ENCODE measurements around the gene PDE1C.

Gene PDE1C

GRCh38 chr7:32042900-32043299 lies 27.3 kb downstream of the PDE1C start:
- H3K4me1 Mint-ChIP-seq (ENCODE audit: low read depth) = no peaks in the 10 kb centered on the region
- peaks cover 6% of the 10 kb centered on the region for H3K9me3 Mint-ChIP-seq (ENCODE audit: low read depth)
- no peak overlapping the region for H3K27ac Mint-ChIP-seq
- no peaks in the 10 kb centered on the region for H3K27me3 Mint-ChIP-seq
- H3K36me3 Mint-ChIP-seq = no peaks in the 10 kb centered on the region
- H3K4me3 Mint-ChIP-seq = no peak overlapping the region

- Mint-ChIP-seq H3K9me3 (ENCODE audit: low read depth) (peaks cover 4% of the 10 kb centered on the region), H3K27ac (no peak overlapping the region), H3K4me1 (ENCODE audit: low read depth) (no peaks in the 10 kb centered on the region), H3K27me3 (no peaks in the 10 kb centered on the region), H3K4me3 (no peak overlapping the region), H3K36me3 (no peaks in the 10 kb centered on the region)
These were observed 31.0 kb downstream of the PDE1C start for GRCh38 chr7:32039000-32039756.

DNA sequence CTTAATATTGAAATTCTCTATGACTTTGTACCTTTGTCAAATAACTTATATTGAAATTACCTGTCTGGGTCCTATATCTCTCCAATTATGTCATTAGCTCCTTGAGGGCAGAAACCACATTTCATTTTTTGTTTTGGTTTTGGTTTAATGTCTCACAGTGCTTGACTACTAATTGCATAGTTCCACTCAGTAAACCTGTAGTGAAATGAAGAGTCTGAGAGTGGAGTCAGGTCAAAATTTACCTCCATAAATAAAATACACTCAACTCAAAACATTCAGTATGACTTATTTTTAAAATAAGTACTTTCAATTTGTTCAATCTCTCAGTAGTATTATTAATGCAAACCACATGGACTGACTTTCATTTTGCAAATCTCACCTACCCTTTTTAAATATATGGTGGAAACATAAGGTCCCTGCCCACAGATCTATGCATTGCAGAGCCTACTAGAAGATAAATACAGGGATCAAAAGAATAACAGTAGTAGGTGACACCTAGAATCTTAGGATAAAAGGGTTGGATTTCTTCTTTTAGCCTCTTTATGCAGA lies 32.5 kb downstream of the PDE1C start:
- H3K36me3 Mint-ChIP-seq = no peaks in the 10 kb centered on the region
- H3K27ac Mint-ChIP-seq = no peak overlapping the region
- H3K27me3 Mint-ChIP-seq = no peaks in the 10 kb centered on the region
- H3K9me3 Mint-ChIP-seq (ENCODE audit: low read depth) = peaks cover 3% of the 10 kb centered on the region
- no peaks in the 10 kb centered on the region for H3K4me1 Mint-ChIP-seq (ENCODE audit: low read depth)
- H3K4me3 Mint-ChIP-seq = no peak overlapping the region

DNA sequence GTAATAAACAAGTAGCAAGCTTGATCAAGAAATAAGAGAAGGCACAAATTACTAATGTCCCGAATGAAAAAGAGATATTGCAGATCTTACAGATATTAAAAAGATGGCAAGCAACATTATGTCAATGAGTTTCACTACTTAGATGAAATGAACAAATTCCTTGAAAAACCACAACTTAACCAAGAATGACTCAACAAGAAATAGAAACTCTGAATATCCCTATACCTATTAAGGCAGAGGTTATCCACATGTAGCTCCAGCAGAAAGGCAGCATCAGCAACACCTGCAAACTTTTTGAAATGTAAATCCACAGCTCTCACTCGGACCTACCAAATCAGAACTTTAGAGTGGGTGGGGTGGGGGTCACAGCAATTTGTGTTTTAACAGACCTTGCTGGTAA lies 33.6 kb downstream of the PDE1C start:
- Mint-ChIP-seq H3K27ac (no peak overlapping the region), H3K27me3 (no peaks in the 10 kb centered on the region), H3K4me1 (ENCODE audit: low read depth) (no peaks in the 10 kb centered on the region), H3K9me3 (ENCODE audit: low read depth) (peaks cover 3% of the 10 kb centered on the region), H3K36me3 (no peaks in the 10 kb centered on the region), H3K4me3 (no peak overlapping the region)

DNA sequence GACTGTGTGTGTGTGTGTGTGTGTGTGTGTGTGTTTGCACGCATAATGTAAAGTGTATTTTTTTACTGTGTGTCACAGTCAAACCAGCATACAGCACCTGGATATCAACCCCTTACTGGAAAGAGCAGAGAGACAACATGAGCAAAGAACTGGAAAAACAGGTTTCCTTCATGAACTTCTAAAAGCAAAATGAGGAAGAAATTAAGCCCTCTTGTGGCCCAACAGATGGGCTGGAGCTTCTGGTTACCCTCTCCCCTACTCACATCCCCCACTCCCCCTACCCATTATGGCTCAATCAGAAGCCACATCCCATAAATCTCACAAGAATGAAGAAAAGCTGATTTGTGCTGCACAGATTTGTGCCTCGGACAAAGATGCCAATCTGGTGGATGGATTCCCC lies 36.2 kb downstream of the PDE1C start:
- H3K27ac Mint-ChIP-seq = no peak overlapping the region
- H3K36me3 Mint-ChIP-seq = no peaks in the 10 kb centered on the region
- H3K27me3 Mint-ChIP-seq = no peaks in the 10 kb centered on the region
- H3K4me3 Mint-ChIP-seq = no peak overlapping the region
- H3K9me3 Mint-ChIP-seq (ENCODE audit: low read depth) = peaks cover 3% of the 10 kb centered on the region
- no peaks in the 10 kb centered on the region for H3K4me1 Mint-ChIP-seq (ENCODE audit: low read depth)

GRCh38 chr7:32033006-32033405 lies 37.2 kb downstream of the PDE1C start:
- Mint-ChIP-seq H3K27me3 (no peaks in the 10 kb centered on the region), H3K27ac (no peak overlapping the region), H3K36me3 (no peaks in the 10 kb centered on the region), H3K4me1 (ENCODE audit: low read depth) (no peaks in the 10 kb centered on the region), H3K9me3 (ENCODE audit: low read depth) (peaks cover 3% of the 10 kb centered on the region), H3K4me3 (no peak overlapping the region)

- Mint-ChIP-seq H3K9me3 (ENCODE audit: low read depth) (peaks cover 3% of the 10 kb centered on the region), H3K27me3 (no peaks in the 10 kb centered on the region), H3K36me3 (no peaks in the 10 kb centered on the region), H3K27ac (no peak overlapping the region), H3K4me1 (ENCODE audit: low read depth) (no peaks in the 10 kb centered on the region), H3K4me3 (no peak overlapping the region)
These were observed 38.0 kb downstream of the PDE1C start for GRCh38 chr7:32032211-32032610.

DNA sequence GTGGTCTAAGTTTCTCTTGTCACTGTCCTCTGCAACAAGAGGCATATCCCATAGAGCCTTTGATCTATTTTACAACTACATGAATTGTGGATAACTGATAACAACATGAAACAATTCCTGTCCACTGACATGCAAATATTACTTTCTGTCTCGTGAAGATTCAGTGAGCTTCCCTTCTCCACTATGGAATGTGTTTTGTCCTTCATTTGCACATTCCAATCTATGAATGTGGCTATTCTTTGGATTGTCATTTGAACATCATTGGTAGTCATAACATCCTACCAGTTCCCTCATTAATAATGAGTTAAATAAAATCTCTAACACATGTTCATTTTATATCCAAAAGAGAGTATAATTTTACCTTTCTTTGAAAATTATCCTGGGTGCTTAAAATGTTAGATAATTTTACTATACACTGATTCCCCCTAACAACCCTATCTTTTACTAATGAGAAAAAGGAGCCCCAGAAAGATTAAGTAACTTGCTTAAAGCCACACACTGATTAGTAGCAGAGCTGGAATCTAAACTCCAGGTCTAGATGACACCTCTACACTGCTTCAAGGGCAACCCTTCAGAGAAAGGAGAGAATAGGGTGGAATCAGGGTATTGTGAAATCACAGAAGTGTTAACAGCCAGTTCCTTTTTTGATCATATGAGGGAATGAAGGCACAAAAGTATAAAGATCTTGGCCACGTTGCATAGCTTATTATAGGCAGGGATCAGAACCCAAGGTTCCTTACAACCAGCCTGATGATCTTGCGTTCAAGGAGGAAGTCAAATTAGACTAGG lies 39.1 kb downstream of the PDE1C start:
- Mint-ChIP-seq H3K4me3 (no peak overlapping the region), H3K9me3 (ENCODE audit: low read depth) (peaks cover 9% of the 10 kb centered on the region), H3K27me3 (peaks cover 2% of the 10 kb centered on the region), H3K27ac (no peak overlapping the region), H3K4me1 (ENCODE audit: low read depth) (no peaks in the 10 kb centered on the region), H3K36me3 (no peaks in the 10 kb centered on the region)

DNA sequence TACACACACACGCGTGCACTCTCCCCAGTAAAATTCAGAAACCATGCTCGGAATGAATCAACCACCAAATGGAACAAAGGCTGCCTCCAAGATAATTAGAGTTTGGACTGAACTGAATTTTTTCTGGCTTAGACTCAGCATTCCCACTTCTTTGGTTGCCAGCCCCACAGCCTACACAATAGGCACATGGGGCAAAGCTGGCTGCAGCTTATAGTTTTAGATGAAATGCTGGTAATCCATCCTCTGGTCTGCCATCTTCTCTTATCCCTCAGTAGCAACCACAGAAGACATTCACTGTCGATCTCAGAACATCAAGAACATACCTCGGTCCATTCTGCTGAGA lies 44.2 kb downstream of the PDE1C start:
- no peak overlapping the region for H3K4me3 Mint-ChIP-seq

GRCh38 chr7:32025381-32026082 lies 44.7 kb downstream of the PDE1C start:
- Mint-ChIP-seq H3K27ac (no peak overlapping the region), H3K36me3 (no peaks in the 10 kb centered on the region), H3K9me3 (ENCODE audit: low read depth) (peaks cover 15% of the 10 kb centered on the region), H3K27me3 (peaks cover 4% of the 10 kb centered on the region), H3K4me3 (no peak overlapping the region), H3K4me1 (ENCODE audit: low read depth) (no peaks in the 10 kb centered on the region)

More for the DNA sequence above, 44.2 kb downstream of the PDE1C start:
- Mint-ChIP-seq H3K4me1 (ENCODE audit: low read depth) (no peaks in the 10 kb centered on the region), H3K27me3 (peaks cover 4% of the 10 kb centered on the region), H3K36me3 (no peaks in the 10 kb centered on the region), H3K27ac (no peak overlapping the region), H3K9me3 (ENCODE audit: low read depth) (peaks cover 15% of the 10 kb centered on the region)

DNA sequence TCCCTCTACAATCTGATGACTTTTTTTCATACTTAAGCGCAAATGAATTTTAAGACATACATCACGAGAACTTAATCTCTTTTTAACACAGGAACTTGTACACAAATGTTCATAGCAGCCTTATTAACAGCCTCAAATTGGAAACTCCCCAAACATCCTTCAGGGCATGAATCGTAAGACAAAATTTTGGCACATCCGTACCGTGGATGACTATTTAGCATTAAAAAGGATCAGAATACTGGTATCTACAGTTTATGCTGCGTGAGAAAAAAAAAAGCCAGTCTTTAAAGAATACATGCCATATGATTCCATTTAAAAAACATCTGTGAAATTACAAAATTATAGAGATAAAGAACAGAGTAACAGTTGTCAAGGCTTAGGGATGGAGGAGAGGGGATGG lies 46.8 kb downstream of the PDE1C start:
- Mint-ChIP-seq H3K27ac (no peak overlapping the region), H3K36me3 (no peaks in the 10 kb centered on the region), H3K4me3 (no peak overlapping the region), H3K27me3 (peaks cover 4% of the 10 kb centered on the region), H3K4me1 (ENCODE audit: low read depth) (no peaks in the 10 kb centered on the region), H3K9me3 (ENCODE audit: low read depth) (peaks cover 15% of the 10 kb centered on the region)

DNA sequence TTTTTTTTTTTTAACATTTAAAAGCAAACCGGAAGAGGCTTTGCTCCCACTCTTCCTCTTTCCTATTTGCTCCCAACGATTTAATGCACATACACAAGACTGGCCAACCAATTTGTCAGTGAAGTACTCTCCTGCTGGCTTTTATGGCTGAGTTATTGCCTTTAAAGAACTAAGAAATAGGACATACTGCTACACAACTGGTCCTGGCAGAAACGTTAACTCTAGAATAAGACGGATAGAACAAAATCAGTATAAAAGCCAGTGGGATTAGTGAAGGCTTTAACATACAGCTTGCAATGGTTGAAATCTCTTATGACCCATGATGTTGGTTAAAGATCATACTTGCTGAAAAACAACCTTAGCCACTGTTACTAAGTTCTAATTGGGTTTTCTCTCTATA lies 47.2 kb downstream of the PDE1C start:
- Mint-ChIP-seq H3K27ac (no peak overlapping the region), H3K27me3 (peaks cover 4% of the 10 kb centered on the region), H3K4me3 (no peak overlapping the region), H3K36me3 (no peaks in the 10 kb centered on the region), H3K4me1 (ENCODE audit: low read depth) (no peaks in the 10 kb centered on the region), H3K9me3 (ENCODE audit: low read depth) (peaks cover 15% of the 10 kb centered on the region)

- peaks cover 20% of the 10 kb centered on the region for H3K9me3 Mint-ChIP-seq (ENCODE audit: low read depth)
- H3K27ac Mint-ChIP-seq = no peak overlapping the region
- peaks cover 2% of the 10 kb centered on the region for H3K27me3 Mint-ChIP-seq
- no peak overlapping the region for H3K4me3 Mint-ChIP-seq
- H3K36me3 Mint-ChIP-seq = no peaks in the 10 kb centered on the region
- no peaks in the 10 kb centered on the region for H3K4me1 Mint-ChIP-seq (ENCODE audit: low read depth)
These were observed 49.6 kb downstream of the PDE1C start for GRCh38 chr7:32020551-32021159.

GRCh38 chr7:32018845-32019578 lies 51.2 kb downstream of the PDE1C start:
- Mint-ChIP-seq H3K4me1 (ENCODE audit: low read depth) (no peaks in the 10 kb centered on the region), H3K27me3 (peaks cover 2% of the 10 kb centered on the region), H3K9me3 (ENCODE audit: low read depth) (peaks cover 21% of the 10 kb centered on the region), H3K4me3 (no peak overlapping the region), H3K36me3 (no peaks in the 10 kb centered on the region), H3K27ac (no peak overlapping the region)
